K562 (cell line): ENCODE results near the gene TMEM116. TPM values are rescaled to one million over a fixed set of nuclear protein-coding genes. Genes with fewer than 3 reads are reported as not detected.
A peak's percentile ranks its signal among the peaks of the same experiment; 100 is the strongest.

Experiments used
- BCOR ChIP-seq: fragments of 450-650 bp; IDR thresholded peaks from 2 replicates; pipeline ENCODE4 v1.6.1; 2016
- CCNT2 ChIP-seq: IDR thresholded peaks from 2 replicates; pipeline ENCODE4 v1.6.1; 2011; ENCODE audit warnings: borderline replicate concordance, low read depth, mild to moderate bottlenecking, moderate library complexity, mixed read lengths, low read length; ENCODE audit not compliant: insufficient read length; ENCODE audit errors: extremely low read depth
- CHD2 ChIP-seq: IDR thresholded peaks from 2 replicates; pipeline ENCODE4 v1.6.1; 2011; ENCODE audit warnings: low read depth, low read length
- ERF ChIP-seq: fragments of 450-650 bp; formaldehyde crosslinking; IDR thresholded peaks from 2 replicates; pipeline ENCODE4 v1.4.0; 2020; ENCODE audit warnings: mild to moderate bottlenecking, mixed read lengths
- ETV6 ChIP-seq, 3 experiments: fragments of 150-350 bp in 1 of 3; sonication (generic) in 1 of 3; formaldehyde crosslinking in 1 of 3; IDR thresholded peaks; 2 replicates each; pipeline versions ENCODE4 v1.6.1 to v1.8.0; 2014 to 2022; ENCODE audit warnings: borderline replicate concordance in 2 of 3, low read depth in 2 of 3, antibody characterized with exemption in 1 of 3, low read length in 1 of 3, mild to moderate bottlenecking in 1 of 3, missing genetic modification reagents in 1 of 3
- JUND ChIP-seq, 2 experiments: IDR thresholded peaks; 2 replicates in 1 of 2; 3 replicates in 1 of 2; pipeline ENCODE4 v1.6.1; 2011; ENCODE audit warnings: borderline replicate concordance in 2 of 2, low read depth in 2 of 2, low read length in 2 of 2, improper control_type of control experiment in 1 of 2, missing biosample characterization in 1 of 2, missing genetic modification characterization in 1 of 2, missing genetic modification reagents in 1 of 2
- MAFF ChIP-seq: IDR thresholded peaks from 2 replicates; pipeline ENCODE4 v1.6.1; 2012; ENCODE audit warnings: low read length, improper control_type of control experiment
- MYNN ChIP-seq, 2 experiments: sonication (generic); formaldehyde crosslinking in 1 of 2; IDR thresholded peaks; 2 replicates each; pipeline versions ENCODE4 v1.5.0 to v1.6.1; 2016 to 2020; ENCODE audit warnings: antibody characterized with exemption in 1 of 2, missing genetic modification reagents in 1 of 2
- PHF20 ChIP-seq: fragments of 450-650 bp; IDR thresholded peaks from 2 replicates; pipeline ENCODE4 v1.6.1; 2018; ENCODE audit not compliant: partially characterized antibody
- POLR3A ChIP-seq: IDR thresholded peaks from 2 replicates; pipeline ENCODE4 v1.6.1; 2011; ENCODE audit warnings: borderline replicate concordance, mild to moderate bottlenecking, moderate library complexity; ENCODE audit not compliant: insufficient read length, insufficient read depth; ENCODE audit errors: extremely low read depth
- POU5F1 ChIP-seq: fragments of 150-350 bp; IDR thresholded peaks from 2 replicates; pipeline ENCODE4 v1.6.1; 2014; ENCODE audit warnings: borderline replicate concordance, low read length, low read depth, mild to moderate bottlenecking; ENCODE audit not compliant: partially characterized antibody
- PREB ChIP-seq: sonication (generic); formaldehyde crosslinking; IDR thresholded peaks from 2 replicates; pipeline ENCODE4 v1.8.1; 2023; ENCODE audit warnings: mild to moderate bottlenecking, missing genetic modification reagents
- U2AF1 ChIP-seq: fragments of 200-400 bp; formaldehyde crosslinking; optimal IDR thresholded peaks from 2 replicates; pipeline ENCODE3; 2017; ENCODE audit warnings: mild to moderate bottlenecking, low read depth, low read length, moderate library complexity
- ZC3H4 ChIP-seq: sonication (generic); formaldehyde crosslinking; IDR thresholded peaks from 2 replicates; pipeline ENCODE4 v1.9.0; 2021; ENCODE audit warnings: missing genetic modification reagents, borderline replicate concordance
- ZNF134 ChIP-seq: fragments of 250-450 bp; sonication (Bioruptor Pico); conservative IDR thresholded peaks from 2 replicates; pipeline ENCODE4 v1.4.0; 2020
- ZNF512 ChIP-seq: IDR thresholded peaks from 2 replicates; pipeline ENCODE4 v1.6.1; 2016; ENCODE audit warnings: missing genetic modification characterization, missing compliant biosample characterization
- polyA plus RNA-seq, 8 experiments: library from polyadenylated mRNA; depleted of rRNA in 4 of 8; stranded (reverse) in 5 of 8; unstranded in 3 of 8; fragments of >200 nt; fragmentation: Nextera tagmentation in 2 of 8; fragmentation: Illumina TruSeq in 1 of 8; extraction: Ambion mirVana in 2 of 8; extraction: Trizol in 1 of 8; gene quantifications; 2 replicates each; pipeline versions ENCODE4 v1.2.1 to v1.2.3, GENCODE V29; 2011 to 2014; ENCODE audit warnings: inconsistent platforms in 1 of 8, missing spikeins in 1 of 8
- total RNA-seq, 7 experiments: library from RNA; depleted of rRNA in 6 of 7; stranded (reverse); fragments of >200 nt in 6 of 7; fragmentation: Illumina TruSeq in 2 of 7; extraction: Trizol in 2 of 7; gene quantifications; 2 replicates each; pipeline versions ENCODE4 v1.2.1 to v1.2.3, GENCODE V29; 2011 to 2021; ENCODE audit warnings: low replicate concordance in 1 of 7
- TF ChIP-seq, protein P1 (sequence below): fragments of 150-350 bp; IDR thresholded peaks from 2 replicates; pipeline ENCODE4 v1.6.1; 2014; ENCODE audit warnings: low read depth, mild to moderate bottlenecking, low read length, borderline replicate concordance
- TF ChIP-seq, protein P2 (sequence below): fragments of 450-650 bp; IDR thresholded peaks from 2 replicates; pipeline ENCODE4 v1.6.1; 2016

TMEM116 gene
- total and polyA plus RNA-seq, 9 of the 15 experiments (the other 6 are each of a cell fraction or from before 2014, with no cell fraction given) = 5.2 to 78.6 (median 13.9) TPM

DNA sequence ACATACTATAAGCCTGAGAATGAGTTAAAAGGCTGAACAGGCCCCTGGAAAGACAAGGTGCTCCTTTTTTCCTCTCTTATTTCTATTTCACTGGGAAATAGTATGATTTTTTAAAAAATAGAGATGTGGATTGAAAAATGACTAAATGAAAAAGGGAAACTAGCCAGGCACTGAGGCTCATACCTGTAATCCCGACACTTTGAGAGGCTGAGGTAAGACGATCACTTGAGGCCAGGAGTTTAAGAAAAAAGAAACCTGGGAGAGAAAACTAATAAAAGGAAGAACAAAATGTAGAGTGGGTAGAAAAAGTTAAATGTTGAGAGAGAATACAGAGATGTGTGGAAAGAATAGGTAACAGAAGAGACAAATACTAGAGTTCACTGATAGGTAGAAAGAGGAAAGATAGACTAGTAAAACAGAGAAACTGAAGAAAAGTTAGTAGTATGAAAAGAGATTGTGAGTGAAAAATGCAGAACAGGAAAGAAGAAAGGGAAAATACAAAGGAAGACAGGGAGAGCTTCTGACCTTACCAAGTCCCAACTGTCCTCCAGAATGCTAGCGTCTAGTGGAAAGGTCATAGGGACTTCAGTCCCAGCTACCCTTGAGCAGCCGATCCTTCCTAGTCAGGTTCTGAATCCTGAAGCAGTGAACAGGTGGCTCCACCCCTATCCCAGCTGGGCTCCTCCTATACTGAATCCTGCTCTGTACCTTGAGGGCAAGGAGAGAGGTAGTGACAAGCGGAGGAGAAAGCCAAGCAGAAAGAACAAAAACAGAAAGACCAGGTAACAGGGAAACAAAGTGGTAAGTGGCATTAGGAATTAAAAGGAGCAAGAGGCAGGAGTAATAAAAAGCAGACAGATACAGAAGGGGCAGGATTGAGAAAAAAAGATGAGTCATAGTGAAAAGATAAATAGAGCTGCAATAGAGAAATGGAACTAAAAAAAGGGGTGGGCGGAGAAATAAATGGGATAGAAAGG is 7.3 kb downstream of the TMEM116 start (continued):
- TF ChIP-seq ZNF512 = peak; percentile 51; the same call in 1 of the 2 replicates
- no peak for TF ChIP-seq CHD2
- TF ChIP-seq, protein P1, sequence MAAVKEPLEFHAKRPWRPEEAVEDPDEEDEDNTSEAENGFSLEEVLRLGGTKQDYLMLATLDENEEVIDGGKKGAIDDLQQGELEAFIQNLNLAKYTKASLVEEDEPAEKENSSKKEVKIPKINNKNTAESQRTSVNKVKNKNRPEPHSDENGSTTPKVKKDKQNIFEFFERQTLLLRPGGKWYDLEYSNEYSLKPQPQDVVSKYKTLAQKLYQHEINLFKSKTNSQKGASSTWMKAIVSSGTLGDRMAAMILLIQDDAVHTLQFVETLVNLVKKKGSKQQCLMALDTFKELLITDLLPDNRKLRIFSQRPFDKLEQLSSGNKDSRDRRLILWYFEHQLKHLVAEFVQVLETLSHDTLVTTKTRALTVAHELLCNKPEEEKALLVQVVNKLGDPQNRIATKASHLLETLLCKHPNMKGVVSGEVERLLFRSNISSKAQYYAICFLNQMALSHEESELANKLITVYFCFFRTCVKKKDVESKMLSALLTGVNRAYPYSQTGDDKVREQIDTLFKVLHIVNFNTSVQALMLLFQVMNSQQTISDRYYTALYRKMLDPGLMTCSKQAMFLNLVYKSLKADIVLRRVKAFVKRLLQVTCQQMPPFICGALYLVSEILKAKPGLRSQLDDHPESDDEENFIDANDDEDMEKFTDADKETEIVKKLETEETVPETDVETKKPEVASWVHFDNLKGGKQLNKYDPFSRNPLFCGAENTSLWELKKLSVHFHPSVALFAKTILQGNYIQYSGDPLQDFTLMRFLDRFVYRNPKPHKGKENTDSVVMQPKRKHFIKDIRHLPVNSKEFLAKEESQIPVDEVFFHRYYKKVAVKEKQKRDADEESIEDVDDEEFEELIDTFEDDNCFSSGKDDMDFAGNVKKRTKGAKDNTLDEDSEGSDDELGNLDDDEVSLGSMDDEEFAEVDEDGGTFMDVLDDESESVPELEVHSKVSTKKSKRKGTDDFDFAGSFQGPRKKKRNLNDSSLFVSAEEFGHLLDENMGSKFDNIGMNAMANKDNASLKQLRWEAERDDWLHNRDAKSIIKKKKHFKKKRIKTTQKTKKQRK = no peak
- TF ChIP-seq ETV6 (IDR thresholded peaks at IDR 0.05; ENCODE audit: borderline replicate concordance in 1 of 2, low read depth in 2 of 2, low read length in 1 of 2) = no peak
- no peak for TF ChIP-seq ETV6 (CRISPR knock-in tag; IDR thresholded peaks at IDR 0.05; ENCODE audit: borderline replicate concordance)
- TF ChIP-seq MYNN (IDR thresholded peaks at IDR 0.05) = no peak
- no peak for TF ChIP-seq MYNN (CRISPR knock-in tag; IDR thresholded peaks at IDR 0.05)
- TF ChIP-seq POLR3A = no peak
- TF ChIP-seq POU5F1 = no peak
- no peak for TF ChIP-seq U2AF1
- no peak for TF ChIP-seq ZC3H4 (CRISPR knock-in tag)
- no peak for TF ChIP-seq PREB (CRISPR knock-in tag)
- TF ChIP-seq MAFF = peak; percentile 74
- TF ChIP-seq ZNF134 (CRISPR knock-in tag) = no peak
- TF ChIP-seq PHF20 = no peak
- TF ChIP-seq BCOR = 0 out of 2 replicates have a peak, but pooled peaks have one; percentile 18
- no peak for TF ChIP-seq CCNT2
- TF ChIP-seq, protein P2, sequence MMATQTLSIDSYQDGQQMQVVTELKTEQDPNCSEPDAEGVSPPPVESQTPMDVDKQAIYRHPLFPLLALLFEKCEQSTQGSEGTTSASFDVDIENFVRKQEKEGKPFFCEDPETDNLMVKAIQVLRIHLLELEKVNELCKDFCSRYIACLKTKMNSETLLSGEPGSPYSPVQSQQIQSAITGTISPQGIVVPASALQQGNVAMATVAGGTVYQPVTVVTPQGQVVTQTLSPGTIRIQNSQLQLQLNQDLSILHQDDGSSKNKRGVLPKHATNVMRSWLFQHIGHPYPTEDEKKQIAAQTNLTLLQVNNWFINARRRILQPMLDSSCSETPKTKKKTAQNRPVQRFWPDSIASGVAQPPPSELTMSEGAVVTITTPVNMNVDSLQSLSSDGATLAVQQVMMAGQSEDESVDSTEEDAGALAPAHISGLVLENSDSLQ = peak; percentile 42; the same call in 1 of the 2 replicates
- TF ChIP-seq JUND (IDR thresholded peaks at IDR 0.05; ENCODE audit: borderline replicate concordance, low read depth, low read length) = peak; percentile 77
- peak; percentile 56; the same call in 2 of the 3 replicates for TF ChIP-seq JUND (tag; IDR thresholded peaks at IDR 0.05; ENCODE audit: borderline replicate concordance, low read depth, low read length)
- no peak for TF ChIP-seq ERF (CRISPR knock-in tag)
